HUDEP-2 (cell line): ENCODE measurements around the gene TUBA4B.
"Not testable (repeated sequence)": the region's sequence is repeated elsewhere in the genome, so short reads cannot be mapped to it uniquely, and the experiment has no call there.

ENCODE experiments used
- DNase-seq, 76 experiments: peaks; one replicate each; lab custom pipeline; 2025; ENCODE audit not compliant: unreplicated experiment in 76 of 76; lab: John Stamatoyannopoulos, UW

The TUBA4B gene

DNA sequence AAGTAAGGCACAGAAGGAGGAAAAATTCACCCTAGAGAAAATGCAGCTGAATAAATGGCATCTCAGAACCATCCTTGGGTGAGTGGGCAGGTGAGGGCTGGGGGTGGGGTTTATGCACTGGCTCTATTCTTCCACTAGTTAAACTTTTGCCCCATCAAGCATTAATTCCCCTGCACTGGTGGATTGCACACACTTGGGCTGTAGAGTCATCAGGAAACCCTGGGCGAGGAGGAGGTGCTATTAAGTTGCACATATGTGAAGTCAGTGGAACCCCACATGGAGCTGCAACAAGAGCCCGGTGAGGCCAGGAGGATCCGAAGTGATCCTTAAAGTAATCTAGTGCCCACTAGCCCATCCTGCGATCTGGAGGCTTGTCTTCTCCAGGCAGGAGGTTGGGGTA, 19.3 kb downstream of the TUBA4B start:
- no peak for DNase-seq

- DNase-seq, result peak in 13 of 76 experiments; percentile 10 to 51 (median 23)
These were observed 20.0 kb downstream of the TUBA4B start for GRCh38 chr2:219272995-219273394.

- DNase-seq, result no peak
These were observed 20.9 kb downstream of the TUBA4B start for GRCh38 chr2:219273937-219274336.

DNA sequence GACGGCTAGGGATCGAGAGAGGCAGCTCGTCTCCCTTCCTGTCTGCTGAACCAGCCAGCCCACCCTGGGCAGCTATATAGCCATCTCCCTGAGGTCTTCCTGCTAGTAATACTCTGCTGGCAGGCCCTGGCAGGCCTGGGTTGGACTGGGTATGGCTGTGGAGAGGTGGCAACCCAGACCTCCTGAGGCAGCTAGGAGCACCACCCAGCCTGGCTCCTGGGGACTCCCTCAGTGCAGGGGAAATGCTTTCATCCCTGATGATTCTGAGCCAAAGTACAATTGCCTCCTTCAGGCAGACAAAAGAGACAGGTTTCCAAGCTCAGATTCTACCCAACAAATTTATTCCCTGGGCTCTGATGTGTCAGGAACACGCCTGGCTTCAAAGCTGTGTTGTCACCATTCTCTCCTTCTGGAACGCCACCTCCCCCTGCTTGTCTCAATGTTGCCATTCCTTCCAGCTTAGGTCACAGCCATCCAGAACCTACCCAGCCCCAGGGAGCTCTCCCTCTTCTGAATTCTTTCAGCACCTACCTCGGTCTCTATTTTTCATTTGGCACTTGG, 21.4 kb downstream of the TUBA4B start:
- no peak for DNase-seq

- DNase-seq, result peak in 64 of 76 experiments; percentile 4 to 76 (median 48)
These were observed 24.9 kb downstream of the TUBA4B start for GRCh38 chr2:219277703-219278654.

- no peak for DNase-seq
These were observed 25.7 kb downstream of the TUBA4B start for GRCh38 chr2:219278655-219279150.

- DNase-seq, result peak in 75 of 76 experiments; percentile 80 to 100 (median 99)
These were observed 26.3 kb downstream of the TUBA4B start, which contains the start of gene DNAJB2 for GRCh38 chr2:219279151-219279915. DNAJB2 (plus strand) TSS chr2:219279366; CDS start chr2:219279834, 468 bp downstream.

- peak in 14 of 76 experiments; percentile 9 to 57 (median 40) for DNase-seq
These were observed 27.0 kb downstream of the TUBA4B start for GRCh38 chr2:219279916-219280516.

DNA sequence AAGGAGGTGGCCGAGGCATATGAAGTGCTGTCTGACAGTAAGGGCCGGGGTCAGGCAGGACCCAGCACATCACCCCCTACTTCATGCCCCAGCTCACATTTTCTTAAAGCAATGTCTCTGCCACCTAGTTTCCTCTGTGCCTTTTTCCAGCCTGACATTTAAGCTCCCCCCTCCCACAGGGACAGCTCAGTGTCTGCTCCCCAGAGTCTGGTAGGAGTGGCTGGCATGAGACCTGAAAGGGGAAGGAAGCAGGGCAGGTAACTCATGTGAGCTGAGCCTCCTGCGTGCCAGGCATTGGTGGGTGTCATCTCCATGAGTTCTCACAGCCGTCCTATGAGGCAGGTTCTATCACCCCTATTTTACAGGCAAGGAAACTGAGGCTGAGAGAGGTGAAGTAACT, 27.6 kb downstream of the TUBA4B start:
- DNase-seq, result no peak

DNA sequence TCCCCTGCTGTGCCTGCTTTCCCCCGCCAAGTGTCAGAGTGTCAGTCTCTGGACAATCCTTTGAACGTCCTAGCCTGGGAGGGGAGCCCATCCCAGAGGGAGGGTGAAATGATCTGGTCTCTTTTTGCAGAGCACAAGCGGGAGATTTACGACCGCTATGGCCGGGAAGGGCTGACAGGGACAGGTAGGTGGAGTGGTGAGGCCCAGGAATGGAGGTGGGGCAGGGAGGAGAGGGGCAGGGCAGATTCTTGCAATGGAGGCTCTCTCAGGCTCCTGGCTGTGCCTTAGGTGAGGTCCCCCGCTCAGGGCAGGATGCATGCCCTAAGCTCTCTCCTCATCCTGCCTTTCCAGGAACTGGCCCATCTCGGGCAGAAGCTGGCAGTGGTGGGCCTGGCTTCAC, 28.5 kb downstream of the TUBA4B start:
- no peak for DNase-seq

- no peak for DNase-seq
These were observed 29.3 kb downstream of the TUBA4B start for GRCh38 chr2:219282375-219282774.

DNA sequence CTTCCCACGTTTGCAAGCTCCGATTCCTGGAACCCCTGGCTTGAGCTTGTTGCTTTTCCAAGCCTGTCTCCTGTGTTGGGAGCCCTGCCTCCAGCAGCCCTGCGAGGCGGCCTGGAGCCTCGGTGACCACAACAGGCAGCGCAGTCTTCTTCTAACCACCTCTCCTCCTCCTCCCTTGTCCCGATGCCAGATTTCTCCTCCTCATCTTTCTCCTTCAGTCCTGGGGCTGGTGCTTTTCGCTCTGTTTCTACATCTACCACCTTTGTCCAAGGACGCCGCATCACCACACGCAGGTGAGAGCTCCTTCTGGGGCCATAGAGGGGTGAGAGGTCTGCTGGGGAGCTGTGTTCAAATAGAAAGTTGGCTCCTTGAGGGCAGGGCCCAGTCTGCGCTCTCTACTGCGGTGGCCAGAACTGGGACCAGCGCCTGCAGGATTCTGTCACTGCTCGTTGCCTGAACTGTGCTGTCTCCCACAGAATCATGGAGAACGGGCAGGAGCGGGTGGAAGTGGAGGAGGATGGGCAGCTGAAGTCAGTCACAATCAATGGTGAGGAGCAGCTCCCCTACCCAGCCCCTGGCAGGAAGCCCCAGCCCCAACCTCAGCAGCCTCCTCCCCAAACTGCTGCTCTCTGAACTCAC, 30.0 kb downstream of the TUBA4B start:
- no peak for DNase-seq

DNA sequence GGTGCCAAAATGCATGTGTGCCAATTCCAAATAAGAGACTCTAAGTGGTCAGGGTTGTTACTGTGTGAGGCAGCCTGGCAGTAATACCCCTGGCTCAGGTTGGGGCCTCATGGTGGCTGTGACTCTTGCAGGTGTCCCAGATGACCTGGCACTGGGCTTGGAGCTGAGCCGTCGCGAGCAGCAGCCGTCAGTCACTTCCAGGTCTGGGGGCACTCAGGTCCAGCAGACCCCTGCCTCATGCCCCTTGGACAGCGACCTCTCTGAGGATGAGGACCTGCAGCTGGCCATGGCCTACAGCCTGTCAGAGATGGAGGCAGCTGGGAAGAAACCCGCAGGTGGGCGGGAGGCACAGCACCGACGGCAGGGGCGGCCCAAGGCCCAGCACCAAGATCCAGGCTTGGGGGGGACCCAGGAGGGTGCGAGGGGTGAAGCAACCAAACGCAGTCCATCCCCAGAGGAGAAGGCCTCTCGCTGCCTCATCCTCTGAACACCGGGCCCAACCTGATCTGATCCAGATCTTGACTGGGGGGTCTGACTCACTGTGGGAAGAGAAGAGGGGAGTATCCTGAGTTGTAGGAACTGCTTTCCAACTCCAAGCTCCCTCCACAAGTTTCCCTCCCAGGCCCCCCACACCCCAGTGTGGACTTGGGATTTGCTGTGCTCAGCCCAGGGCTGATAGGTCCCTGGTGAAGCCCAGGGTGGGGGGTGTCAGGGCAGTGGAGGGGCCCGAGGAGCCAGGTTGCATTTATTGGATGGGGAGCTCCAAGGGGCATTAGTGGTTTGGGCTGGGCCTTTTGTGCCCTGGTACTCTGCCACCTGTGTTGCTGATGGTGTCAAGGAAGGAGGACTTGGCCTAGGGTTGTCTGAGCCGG, 31.7 kb downstream of the TUBA4B start:
- DNase-seq, result no peak

DNA sequence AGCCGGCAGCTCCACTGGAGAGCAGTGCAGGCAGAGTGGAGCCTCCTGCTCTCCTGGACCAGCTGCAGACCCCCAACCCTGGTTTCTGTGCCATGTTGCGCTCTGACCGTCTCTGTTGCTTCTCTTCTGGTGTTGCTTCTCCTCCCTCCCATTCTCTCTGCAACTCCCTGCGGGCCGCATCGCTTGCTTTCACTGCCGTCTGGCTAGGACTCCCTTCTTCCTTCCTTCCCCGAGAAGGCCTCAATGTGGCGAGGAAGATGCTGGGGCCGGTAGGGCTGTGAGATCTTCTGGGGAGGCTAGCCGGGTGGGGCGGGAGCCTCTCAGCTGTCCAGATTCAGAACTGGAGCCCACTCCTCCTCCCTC, 32.3 kb downstream of the TUBA4B start:
- DNase-seq, result no peak

DNA sequence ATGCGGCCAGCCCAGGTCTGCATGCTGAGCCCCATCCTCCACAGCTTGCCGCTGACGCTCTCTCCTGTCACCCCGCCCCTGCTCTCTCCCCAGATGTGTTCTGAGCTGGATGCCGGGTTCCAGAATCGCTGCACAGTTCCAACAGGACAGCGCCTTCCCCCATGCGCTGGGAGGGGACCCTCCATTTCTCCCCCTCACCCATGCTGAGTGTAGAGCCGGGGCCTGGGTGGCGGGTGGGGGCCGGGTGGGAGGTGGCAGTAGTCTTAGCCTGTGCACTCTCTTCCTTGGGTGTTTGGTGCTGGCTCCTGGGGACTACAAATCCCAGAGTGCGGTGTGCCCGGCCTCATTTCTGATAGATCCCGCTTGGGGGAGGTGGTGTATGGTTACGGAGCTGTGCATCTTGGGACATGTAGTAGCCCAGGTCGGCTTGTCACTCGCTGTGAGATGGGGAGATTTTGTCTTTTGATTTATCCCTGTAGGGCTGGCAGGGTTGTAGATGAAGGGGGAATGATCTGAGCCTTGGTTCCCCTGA, 32.9 kb downstream of the TUBA4B start:
- DNase-seq, result peak in 28 of 76 experiments; percentile 4 to 48 (median 29)

- peak in 63 of 76 experiments; percentile 6 to 79 (median 48) for DNase-seq
These were observed 33.5 kb downstream of the TUBA4B start for GRCh38 chr2:219286436-219287115.

- DNase-seq, result not testable (repeated sequence)
These were observed 34.0 kb downstream of the TUBA4B start for GRCh38 chr2:219287116-219287440.

DNA sequence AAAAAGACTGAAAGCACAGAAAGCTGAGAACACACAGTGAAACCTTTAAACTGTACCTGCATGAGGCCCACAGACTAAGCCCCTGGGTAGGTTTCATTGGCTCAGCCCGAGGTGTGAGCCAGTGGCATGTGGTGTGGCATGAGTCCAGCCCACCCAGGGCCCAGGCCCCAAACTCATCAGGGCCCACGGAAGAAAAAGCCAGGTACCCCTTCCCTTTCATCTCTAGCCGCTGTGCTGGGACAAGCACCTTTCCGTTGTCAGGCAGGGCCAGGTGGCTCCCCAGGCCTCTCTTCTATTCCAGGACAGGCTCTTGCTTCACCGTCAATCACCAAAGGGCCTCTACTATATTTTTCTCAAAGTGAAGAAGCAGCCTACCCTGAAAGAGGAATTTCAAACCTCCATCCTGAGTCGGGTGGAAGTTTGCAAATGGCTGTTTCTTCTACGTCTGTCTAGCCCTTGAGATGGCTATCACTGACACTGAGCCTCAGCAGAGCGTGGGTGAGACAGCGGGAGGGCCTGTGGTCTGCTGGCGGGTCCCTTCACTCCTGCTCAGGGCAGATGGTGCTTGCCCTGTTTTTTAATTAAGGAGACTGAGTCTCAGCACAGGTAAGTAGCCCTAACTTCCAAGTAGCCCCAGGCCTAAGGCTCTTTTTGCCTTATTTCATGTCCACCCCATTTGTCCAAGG, 34.7 kb downstream of the TUBA4B start:
- DNase-seq, result peak in 38 of 76 experiments; percentile 8 to 58 (median 26)
